GM19397 (cell line): ENCODE measurements around the gene VWC2.
A peak's percentile ranks its signal among the peaks of the same experiment; 100 is the strongest.

Source experiments
- ATAC-seq: cut with Tn5 transposase; IDR thresholded peaks from one replicate; pipeline ENCODE4 v1.9.1; 2021; ENCODE audit warnings: mild to moderate bottlenecking, moderate library complexity; ENCODE audit not compliant: unreplicated experiment

The VWC2 gene

DNA sequence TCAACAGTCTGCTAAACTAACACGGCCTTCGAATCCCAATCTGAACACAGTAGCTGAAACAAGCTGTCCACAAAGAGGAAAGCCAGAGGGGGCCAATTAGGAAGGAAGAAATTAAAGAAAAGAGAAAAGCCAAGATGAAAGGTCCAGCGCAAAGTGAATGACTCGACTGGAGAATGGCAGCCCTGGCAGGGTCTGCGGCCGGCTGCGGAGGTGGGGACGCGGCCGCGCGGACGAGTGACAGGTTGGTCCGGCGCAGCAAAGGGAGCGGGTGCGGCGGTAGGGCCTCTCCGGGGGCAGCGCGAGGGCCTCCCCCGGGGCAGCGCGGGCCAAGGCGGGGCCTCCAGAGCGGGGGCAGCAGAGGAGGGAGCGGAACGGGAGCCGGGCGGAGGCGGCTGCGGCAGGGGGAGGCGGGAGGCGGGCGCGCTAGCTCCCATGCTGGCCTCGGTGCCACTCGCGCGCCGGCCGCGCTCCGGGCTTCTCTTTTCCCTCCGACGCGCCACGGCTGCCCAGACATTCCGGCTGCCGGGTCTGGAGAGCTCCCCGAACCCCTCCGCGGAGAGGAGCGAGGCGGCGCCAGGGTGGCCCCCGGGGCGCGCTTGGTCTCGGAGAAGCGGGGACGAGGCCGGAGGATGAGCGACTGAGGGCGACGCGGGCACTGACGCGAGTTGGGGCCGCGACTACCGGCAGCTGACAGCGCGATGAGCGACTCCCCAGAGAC is at the start of gene VWC2:
TSS of gene VWC2 (plus strand) at position 421 of the 718 bp plus-strand sequence. CDS start 1,798 bp downstream, outside the sequence.
- ATAC-seq, result no peak

DNA sequence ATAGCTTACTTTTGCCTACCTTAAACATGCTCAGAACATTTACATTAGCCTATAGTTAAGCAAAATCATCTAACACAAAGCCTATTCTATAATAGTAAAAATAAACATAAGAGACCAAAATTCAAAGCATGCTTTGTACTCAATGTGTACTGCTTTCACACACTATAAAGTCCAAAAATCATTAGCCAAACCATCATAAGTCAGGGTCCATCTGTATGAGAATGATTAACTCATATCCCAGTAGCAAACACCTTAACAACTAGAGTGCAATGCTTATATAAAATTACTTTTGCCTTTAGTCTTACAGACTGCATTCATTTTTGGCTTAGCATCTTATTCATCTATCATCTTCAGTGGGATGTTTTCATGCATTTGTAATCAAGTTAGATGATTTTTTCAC is 49.4 kb upstream of the VWC2 start:
- no peak for ATAC-seq

DNA sequence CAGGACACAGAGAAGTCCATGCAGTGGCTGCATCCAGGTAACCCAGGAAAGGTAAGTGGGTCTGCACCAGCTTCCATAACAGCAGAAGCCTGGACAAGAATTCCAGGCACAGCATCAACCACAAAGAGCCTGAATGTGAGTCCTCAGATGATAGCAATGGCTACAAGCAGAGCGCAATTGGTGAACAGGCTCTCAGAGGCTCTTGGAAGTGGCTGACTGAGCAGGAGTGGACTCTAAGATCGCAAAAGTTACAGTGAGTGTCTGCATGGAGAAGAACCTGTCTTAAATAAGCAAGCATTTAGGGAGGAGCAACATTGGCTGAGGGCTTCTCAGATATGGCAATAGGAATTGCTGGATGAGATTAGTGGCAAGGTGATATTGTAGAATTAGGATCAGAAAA is 41.6 kb upstream of the VWC2 start:
- ATAC-seq, result no peak

- ATAC-seq, result no peak
These were observed 10.8 kb upstream of the VWC2 start for GRCh38 chr7:49762666-49763065.

GRCh38 chr7:49763791-49764190 is 9.6 kb upstream of the VWC2 start:
- ATAC-seq, result no peak

DNA sequence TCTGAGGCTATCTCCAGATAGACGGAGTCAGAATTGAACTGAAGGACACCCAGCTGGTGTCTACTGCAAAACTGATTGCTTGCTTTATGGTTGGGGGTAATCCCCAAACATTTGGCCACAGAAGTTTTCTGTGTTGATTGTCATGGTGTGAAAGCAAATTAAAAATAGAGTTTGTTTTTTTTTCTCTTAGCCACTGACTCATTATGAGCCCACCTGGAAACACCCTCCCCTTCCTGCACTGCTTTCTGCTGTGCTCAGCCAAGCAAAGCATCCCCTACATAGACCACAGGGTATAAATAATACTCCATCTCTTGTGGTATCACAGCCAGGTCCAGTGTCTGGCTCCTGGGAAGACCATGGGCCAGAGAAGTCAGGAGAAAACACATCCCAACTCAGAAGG is 6.5 kb upstream of the VWC2 start:
- ATAC-seq, result peak; percentile 82

- ATAC-seq, result no peak
These were observed 5.7 kb upstream of the VWC2 start for GRCh38 chr7:49767719-49768118.

DNA sequence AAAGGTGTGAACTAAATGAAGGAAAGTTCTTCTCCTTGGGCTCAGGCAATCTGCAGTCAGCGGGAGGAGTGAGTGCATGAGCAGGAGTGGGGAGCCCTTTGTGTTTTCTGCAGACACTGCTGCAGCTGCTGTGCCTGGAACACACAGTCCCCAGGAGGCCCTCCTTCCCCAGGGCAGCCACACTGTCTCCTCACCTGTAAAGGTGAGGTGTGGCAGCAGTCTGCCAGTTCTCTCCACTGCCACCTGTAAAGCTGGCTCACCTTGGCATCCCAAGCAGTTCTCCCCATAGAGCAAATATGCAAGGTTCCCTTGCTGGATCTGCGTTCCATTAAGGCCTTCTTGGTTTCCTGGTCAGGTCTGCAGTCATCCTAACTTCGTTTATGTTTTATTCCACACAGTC is 5.2 kb upstream of the VWC2 start:
- no peak for ATAC-seq

GRCh38 chr7:49768835-49769234 is 4.6 kb upstream of the VWC2 start:
- ATAC-seq, result no peak

GRCh38 chr7:49769285-49769857 is 4.1 kb upstream of the VWC2 start:
- ATAC-seq, result no peak

DNA sequence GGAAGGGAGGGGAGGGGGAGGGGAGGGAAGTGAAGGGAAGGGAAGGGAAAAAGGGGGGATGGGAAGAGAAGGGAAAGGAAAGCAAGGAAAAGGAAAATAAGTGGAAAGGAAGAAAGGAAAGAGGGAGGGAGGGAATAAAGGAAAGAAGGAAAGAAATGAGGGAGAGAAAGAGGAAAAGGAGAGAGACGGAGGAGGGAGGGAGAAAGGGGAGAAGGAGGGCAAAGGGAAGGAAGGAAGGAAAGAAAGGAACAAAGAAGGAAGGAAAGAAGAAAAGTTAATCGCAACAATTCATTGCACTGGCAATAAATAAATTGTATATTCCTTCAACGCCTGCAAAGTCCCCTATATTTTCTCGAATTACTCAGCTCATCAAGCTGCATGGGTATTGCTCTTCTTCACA is 2.6 kb upstream of the VWC2 start:
- ATAC-seq, result no peak

GRCh38 chr7:49771427-49772176 is 1.8 kb upstream of the VWC2 start:
- no peak for ATAC-seq

DNA sequence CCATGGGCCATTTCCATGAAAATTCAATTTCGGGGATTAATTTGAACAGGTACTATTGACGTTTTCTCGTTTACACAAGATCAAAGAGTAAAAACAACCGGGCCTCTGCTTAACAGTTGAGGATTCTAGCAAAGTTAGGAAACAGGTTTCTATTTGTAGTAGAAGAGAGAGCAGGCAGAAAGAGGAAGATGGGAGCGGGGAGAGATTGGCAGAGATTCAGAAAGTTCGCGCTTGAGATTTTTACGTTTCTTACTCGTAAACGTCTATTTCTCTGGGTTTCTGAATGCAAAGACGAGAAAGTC is 571 bp upstream of the VWC2 start:
- ATAC-seq, result no peak

DNA sequence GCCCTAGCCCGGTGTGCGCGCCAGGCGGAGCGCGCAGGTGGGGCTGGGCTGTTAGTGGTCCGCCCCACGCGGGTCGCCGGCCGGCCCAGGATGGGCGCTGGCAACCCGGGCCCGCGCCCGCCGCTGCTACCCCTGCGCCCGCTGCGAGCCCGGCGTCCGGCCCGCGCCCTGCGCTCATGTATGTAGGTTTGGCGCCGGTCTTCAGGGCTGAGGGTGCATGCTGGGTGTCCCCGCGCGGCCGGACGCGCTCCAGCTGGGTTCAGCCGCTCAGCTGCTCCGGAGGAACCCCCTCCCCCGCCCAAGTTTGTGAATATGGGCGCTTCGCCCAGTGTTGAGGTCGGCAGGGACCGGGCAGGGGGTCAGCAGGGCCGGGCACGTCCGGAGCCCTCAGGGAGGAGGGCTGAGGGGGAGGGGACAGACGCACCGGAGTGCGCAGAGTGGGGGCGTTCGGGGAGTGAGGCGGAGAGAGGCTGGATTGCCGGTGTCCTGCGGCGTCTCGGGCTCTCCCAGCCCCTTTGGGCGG is 559 bp downstream of the VWC2 start:
- ATAC-seq, result no peak

GRCh38 chr7:49774459-49775064 is 1.1 kb downstream of the VWC2 start:
- no peak for ATAC-seq

DNA sequence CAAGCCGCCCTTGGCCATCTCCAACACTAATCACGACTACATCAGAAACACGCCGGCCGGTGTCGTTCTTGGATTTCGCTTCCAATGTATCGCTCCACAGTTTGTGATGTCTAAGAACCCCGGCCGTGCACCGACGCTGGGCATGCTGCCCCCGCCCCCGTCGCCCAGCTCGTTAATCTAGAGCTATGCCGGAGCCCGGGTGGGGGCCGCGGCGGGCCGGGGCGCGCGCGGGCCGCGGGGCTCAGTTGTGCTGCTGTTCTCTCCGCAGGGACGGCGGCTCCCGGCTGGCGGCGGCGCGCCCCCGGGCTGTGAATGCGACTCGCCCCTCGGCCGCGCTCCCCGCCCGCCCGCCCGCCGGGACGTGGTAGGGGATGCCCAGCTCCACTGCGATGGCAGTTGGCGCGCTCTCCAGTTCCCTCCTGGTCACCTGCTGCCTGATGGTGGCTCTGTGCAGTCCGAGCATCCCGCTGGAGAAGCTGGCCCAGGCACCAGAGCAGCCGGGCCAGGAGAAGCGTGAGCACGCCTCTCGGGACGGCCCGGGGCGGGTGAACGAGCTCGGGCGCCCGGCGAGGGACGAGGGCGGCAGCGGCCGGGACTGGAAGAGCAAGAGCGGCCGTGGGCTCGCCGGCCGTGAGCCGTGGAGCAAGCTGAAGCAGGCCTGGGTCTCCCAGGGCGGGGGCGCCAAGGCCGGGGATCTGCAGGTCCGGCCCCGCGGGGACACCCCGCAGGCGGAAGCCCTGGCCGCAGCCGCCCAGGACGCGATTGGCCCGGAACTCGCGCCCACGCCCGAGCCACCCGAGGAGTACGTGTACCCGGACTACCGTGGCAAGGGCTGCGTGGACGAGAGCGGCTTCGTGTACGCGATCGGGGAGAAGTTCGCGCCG is 1.9 kb downstream of the VWC2 start:
- ATAC-seq, result no peak

- no peak for ATAC-seq
These were observed 2.6 kb downstream of the VWC2 start for GRCh38 chr7:49775949-49776443.

GRCh38 chr7:49776994-49777393 is 3.6 kb downstream of the VWC2 start:
- ATAC-seq, result no peak

DNA sequence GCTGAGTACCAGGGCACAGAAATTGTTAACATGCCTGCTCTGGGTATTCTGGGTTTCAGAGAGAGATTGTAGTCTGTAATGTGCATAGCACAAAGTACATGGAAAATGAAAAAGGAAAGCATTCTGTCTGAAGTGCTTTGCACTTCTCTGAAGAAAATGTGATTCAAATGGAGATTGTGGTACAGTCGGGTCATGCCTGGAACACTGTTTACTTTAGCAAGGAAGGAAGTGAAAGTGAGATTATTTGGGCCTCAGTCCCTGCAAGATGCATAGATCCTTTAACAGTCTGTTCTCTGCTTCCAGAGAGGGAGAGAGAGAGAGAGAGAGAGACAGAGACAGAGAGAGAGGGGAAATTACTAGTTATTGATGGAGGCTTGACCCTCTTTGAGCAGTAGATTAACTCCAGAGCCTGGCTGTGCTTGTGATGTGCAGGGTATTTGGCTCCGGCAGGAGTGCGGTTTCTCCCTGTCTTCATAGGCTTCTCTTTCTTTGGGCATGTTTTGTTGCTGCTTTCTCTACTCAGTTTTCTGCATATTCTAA is 5.4 kb downstream of the VWC2 start:
- ATAC-seq, result no peak

DNA sequence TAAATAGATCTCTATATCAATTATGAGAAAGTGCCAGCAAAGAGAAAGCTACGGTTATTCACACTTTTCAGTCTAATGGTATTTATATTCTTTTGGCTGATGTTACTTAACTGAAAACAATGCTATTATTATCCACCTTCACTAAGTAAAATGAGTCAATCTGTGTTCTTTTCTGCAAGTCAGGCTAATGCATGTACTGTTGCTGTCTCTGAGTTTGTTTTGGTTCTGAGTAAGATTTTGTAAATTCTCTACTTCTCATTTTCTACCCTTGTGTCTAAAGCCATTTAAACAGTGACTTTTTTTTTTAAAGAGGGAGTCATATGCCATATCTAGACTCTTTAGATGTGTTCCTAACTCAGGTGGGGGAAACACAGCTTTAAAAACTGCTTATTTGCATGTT is 7.5 kb downstream of the VWC2 start:
- no peak for ATAC-seq
